HepG2 (cell line): ENCODE results near the gene FRMD1. TPM values are rescaled to one million over a fixed set of nuclear protein-coding genes. Genes with fewer than 3 reads are reported as not detected.

ENCODE experiments used
- CEBPG ChIP-seq: IDR thresholded peaks from 2 replicates; pipeline ENCODE4 v1.6.1; 2016
- CREM ChIP-seq, 2 experiments: sonication (generic) in 1 of 2; formaldehyde crosslinking in 1 of 2; IDR thresholded peaks; 2 replicates each; pipeline versions ENCODE4 v1.4.0 to v1.6.1; 2016 to 2020; ENCODE audit warnings: antibody characterized with exemption in 1 of 2, mild to moderate bottlenecking in 1 of 2, missing genetic modification reagents in 1 of 2
- FOSL1 ChIP-seq: sonication (generic); formaldehyde crosslinking; IDR thresholded peaks from 2 replicates; pipeline ENCODE4 v1.9.0; 2021; ENCODE audit warnings: missing genetic modification reagents, borderline replicate concordance
- MED13 ChIP-seq: sonication (generic); formaldehyde crosslinking; IDR thresholded peaks from 2 replicates; pipeline ENCODE4 v1.5.0; 2020; ENCODE audit warnings: missing genetic modification reagents
- NFATC3 ChIP-seq: sonication (generic); formaldehyde crosslinking; IDR thresholded peaks from 2 replicates; pipeline ENCODE4 v1.5.1; 2020; ENCODE audit warnings: mild to moderate bottlenecking, missing genetic modification reagents
- NFKB2 ChIP-seq: sonication (generic); formaldehyde crosslinking; IDR thresholded peaks from 2 replicates; pipeline ENCODE4 v1.4.0; 2020; ENCODE audit warnings: missing genetic modification reagents, borderline replicate concordance
- NONO ChIP-seq, 2 experiments: fragments of 450-650 bp in 1 of 2; sonication (generic) in 1 of 2; formaldehyde crosslinking in 1 of 2; IDR thresholded peaks in 1 of 2; conservative IDR thresholded peaks in 1 of 2; 2 replicates each; pipeline versions ENCODE4 v1.6.1 to v1.8.0; 2017 to 2022; ENCODE audit warnings: mild to moderate bottlenecking in 1 of 2, missing genetic modification reagents in 1 of 2, moderate library complexity in 1 of 2
- PCBP2 ChIP-seq: fragments of 200-400 bp; formaldehyde crosslinking; optimal IDR thresholded peaks from 2 replicates; pipeline ENCODE3; 2018; ENCODE audit warnings: low read length, low read depth; ENCODE audit not compliant: poor library complexity, severe bottlenecking
- RFX5 ChIP-seq: IDR thresholded peaks from 2 replicates; pipeline ENCODE4 v1.6.1; 2011; ENCODE audit warnings: low read depth, low read length, improper control_type of control experiment
- SIX4 ChIP-seq: sonication (generic); formaldehyde crosslinking; IDR thresholded peaks from 2 replicates; pipeline ENCODE4 v1.4.0; 2020; ENCODE audit warnings: missing genetic modification reagents
- TOPORS ChIP-seq: sonication (generic); formaldehyde crosslinking; IDR thresholded peaks from 2 replicates; pipeline ENCODE4 v1.8.0; 2023; ENCODE audit warnings: mild to moderate bottlenecking, missing genetic modification reagents
- ZBTB7B ChIP-seq: sonication (generic); formaldehyde crosslinking; IDR thresholded peaks from 2 replicates; pipeline ENCODE4 v1.4.0; 2020; ENCODE audit warnings: missing genetic modification reagents
- ZFP36L2 ChIP-seq: sonication (generic); formaldehyde crosslinking; IDR thresholded peaks from 2 replicates; pipeline ENCODE4 v1.4.0; 2020; ENCODE audit warnings: missing genetic modification reagents
- ZNF160 ChIP-seq: sonication (generic); formaldehyde crosslinking; IDR thresholded peaks from 2 replicates; pipeline ENCODE4 v1.8.0; 2022; ENCODE audit warnings: mild to moderate bottlenecking, inconsistent platforms, missing genetic modification reagents
- ZNF331 ChIP-seq: sonication (generic); formaldehyde crosslinking; IDR thresholded peaks from 2 replicates; pipeline ENCODE4 v1.4.0; 2020; ENCODE audit warnings: missing genetic modification reagents
- ZNF382 ChIP-seq: sonication (generic); formaldehyde crosslinking; IDR thresholded peaks from 2 replicates; pipeline ENCODE4 v1.5.0; 2020; ENCODE audit warnings: missing genetic modification reagents, mild to moderate bottlenecking, borderline replicate concordance
- ZNF788 ChIP-seq: sonication (generic); formaldehyde crosslinking; IDR thresholded peaks from 2 replicates; pipeline ENCODE4 v1.5.0; 2020; ENCODE audit warnings: mild to moderate bottlenecking, missing genetic modification reagents, borderline replicate concordance
- ZNF891 ChIP-seq: sonication (generic); formaldehyde crosslinking; IDR thresholded peaks from 2 replicates; pipeline ENCODE4 v1.5.0; 2020; ENCODE audit warnings: mild to moderate bottlenecking, missing genetic modification reagents
- polyA plus RNA-seq, 8 experiments: library from polyadenylated mRNA; depleted of rRNA in 3 of 8; stranded (reverse) in 7 of 8; unstranded in 1 of 8; fragments of >200 nt; fragmentation: Illumina TruSeq in 4 of 8; extraction: Trizol in 4 of 8; gene quantifications; 2 replicates each; pipeline versions ENCODE4 v1.2.1 to v1.2.3, GENCODE V29; 2011 to 2016; ENCODE audit warnings: low read depth in 4 of 8, missing spikeins in 1 of 8, mixed read lengths in 1 of 8; ENCODE audit not compliant: insufficient read depth in 1 of 8
- total RNA-seq, 5 experiments: library from RNA; depleted of rRNA; stranded (reverse); fragments of >200 nt; fragmentation: Illumina TruSeq; extraction: Trizol; gene quantifications; 2 replicates each; pipeline ENCODE4 v1.2.3, GENCODE V29; 2016; ENCODE audit warnings: low read depth in 1 of 5
- TF ChIP-seq, protein P1 (sequence below): sonication (generic); formaldehyde crosslinking; IDR thresholded peaks from 2 replicates; pipeline ENCODE4 v1.4.0; 2020; ENCODE audit warnings: missing genetic modification reagents
- TF ChIP-seq, protein P2 (sequence below): sonication (generic); formaldehyde crosslinking; IDR thresholded peaks from 2 replicates; pipeline ENCODE4 v1.4.0; 2020; ENCODE audit warnings: missing genetic modification reagents
- TF ChIP-seq, protein P3 (sequence below): sonication (generic); IDR thresholded peaks from 2 replicates; pipeline ENCODE4 v1.6.1; 2016; ENCODE audit warnings: low read depth, borderline replicate concordance
- TF ChIP-seq, protein P4 (sequence below): IDR thresholded peaks from 2 replicates; pipeline ENCODE4 v1.6.1; 2016; ENCODE audit warnings: missing compliant biosample characterization, missing genetic modification reagents, borderline replicate concordance
- TF ChIP-seq, protein P5 (sequence below): sonication (generic); formaldehyde crosslinking; IDR thresholded peaks from 2 replicates; pipeline ENCODE4 v1.4.0; 2020; ENCODE audit warnings: missing genetic modification reagents, borderline replicate concordance

Gene FRMD1
- total and polyA plus RNA-seq, 2 of the 13 experiments (the other 11 are each of a cell fraction or from before 2014, with no cell fraction given): 0.01 TPM; not detected in 1

DNA sequence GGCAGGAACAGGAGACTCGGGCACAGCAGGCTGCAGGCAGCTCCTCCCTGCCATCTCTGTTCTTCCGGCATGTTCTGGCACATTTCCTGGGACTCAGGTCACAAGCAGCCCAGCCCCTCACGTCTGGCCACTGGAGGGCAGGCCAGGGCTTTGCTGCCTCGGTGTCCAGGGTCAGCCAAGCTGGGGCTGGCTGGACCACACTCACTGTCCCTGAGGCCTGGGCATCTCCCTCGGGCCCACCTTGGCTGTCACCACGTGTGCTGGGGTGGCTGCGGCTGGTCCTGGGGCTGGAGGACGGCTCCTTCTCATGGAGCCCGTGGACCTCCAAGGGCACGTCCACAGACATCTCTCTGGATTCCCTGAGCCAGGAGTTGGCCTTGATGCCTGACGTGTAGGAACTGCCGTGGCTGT is 18.5 kb downstream of the FRMD1 start (continued):
- TF ChIP-seq, protein P1, sequence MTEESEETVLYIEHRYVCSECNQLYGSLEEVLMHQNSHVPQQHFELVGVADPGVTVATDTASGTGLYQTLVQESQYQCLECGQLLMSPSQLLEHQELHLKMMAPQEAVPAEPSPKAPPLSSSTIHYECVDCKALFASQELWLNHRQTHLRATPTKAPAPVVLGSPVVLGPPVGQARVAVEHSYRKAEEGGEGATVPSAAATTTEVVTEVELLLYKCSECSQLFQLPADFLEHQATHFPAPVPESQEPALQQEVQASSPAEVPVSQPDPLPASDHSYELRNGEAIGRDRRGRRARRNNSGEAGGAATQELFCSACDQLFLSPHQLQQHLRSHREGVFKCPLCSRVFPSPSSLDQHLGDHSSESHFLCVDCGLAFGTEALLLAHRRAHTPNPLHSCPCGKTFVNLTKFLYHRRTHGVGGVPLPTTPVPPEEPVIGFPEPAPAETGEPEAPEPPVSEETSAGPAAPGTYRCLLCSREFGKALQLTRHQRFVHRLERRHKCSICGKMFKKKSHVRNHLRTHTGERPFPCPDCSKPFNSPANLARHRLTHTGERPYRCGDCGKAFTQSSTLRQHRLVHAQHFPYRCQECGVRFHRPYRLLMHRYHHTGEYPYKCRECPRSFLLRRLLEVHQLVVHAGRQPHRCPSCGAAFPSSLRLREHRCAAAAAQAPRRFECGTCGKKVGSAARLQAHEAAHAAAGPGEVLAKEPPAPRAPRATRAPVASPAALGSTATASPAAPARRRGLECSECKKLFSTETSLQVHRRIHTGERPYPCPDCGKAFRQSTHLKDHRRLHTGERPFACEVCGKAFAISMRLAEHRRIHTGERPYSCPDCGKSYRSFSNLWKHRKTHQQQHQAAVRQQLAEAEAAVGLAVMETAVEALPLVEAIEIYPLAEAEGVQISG (CRISPR knock-in tag): peak; percentile 53; the same call in 1 of the 2 replicates
- TF ChIP-seq CEBPG (CRISPR knock-in tag): no peak
- no peak for TF ChIP-seq NONO (IDR thresholded peaks at IDR 0.05)
- peak; percentile 40; the same call in 1 of the 2 replicates for TF ChIP-seq NONO (CRISPR knock-in tag; conservative IDR thresholded peaks at IDR 0.05)
- TF ChIP-seq, protein P2, sequence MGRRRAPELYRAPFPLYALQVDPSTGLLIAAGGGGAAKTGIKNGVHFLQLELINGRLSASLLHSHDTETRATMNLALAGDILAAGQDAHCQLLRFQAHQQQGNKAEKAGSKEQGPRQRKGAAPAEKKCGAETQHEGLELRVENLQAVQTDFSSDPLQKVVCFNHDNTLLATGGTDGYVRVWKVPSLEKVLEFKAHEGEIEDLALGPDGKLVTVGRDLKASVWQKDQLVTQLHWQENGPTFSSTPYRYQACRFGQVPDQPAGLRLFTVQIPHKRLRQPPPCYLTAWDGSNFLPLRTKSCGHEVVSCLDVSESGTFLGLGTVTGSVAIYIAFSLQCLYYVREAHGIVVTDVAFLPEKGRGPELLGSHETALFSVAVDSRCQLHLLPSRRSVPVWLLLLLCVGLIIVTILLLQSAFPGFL (CRISPR knock-in tag): no peak
- no peak for TF ChIP-seq NFATC3 (CRISPR knock-in tag)
- TF ChIP-seq ZBTB7B (CRISPR knock-in tag): peak; percentile 21; the same call in 1 of the 2 replicates
- no peak for TF ChIP-seq MED13 (CRISPR knock-in tag)
- TF ChIP-seq CREM (IDR thresholded peaks at IDR 0.05): no peak
- no peak for TF ChIP-seq CREM (CRISPR knock-in tag; IDR thresholded peaks at IDR 0.05)
- TF ChIP-seq, protein P3, sequence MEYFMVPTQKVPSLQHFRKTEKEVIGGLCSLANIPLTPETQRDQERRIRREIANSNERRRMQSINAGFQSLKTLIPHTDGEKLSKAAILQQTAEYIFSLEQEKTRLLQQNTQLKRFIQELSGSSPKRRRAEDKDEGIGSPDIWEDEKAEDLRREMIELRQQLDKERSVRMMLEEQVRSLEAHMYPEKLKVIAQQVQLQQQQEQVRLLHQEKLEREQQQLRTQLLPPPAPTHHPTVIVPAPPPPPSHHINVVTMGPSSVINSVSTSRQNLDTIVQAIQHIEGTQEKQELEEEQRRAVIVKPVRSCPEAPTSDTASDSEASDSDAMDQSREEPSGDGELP: no peak; the same call in 1 of the 2 replicates
- TF ChIP-seq, protein P4, sequence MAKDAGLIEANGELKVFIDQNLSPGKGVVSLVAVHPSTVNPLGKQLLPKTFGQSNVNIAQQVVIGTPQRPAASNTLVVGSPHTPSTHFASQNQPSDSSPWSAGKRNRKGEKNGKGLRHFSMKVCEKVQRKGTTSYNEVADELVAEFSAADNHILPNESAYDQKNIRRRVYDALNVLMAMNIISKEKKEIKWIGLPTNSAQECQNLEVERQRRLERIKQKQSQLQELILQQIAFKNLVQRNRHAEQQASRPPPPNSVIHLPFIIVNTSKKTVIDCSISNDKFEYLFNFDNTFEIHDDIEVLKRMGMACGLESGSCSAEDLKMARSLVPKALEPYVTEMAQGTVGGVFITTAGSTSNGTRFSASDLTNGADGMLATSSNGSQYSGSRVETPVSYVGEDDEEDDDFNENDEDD (CRISPR knock-in tag): no peak; the same call in 1 of the 2 replicates
- no peak for TF ChIP-seq RFX5
- TF ChIP-seq, protein P5, sequence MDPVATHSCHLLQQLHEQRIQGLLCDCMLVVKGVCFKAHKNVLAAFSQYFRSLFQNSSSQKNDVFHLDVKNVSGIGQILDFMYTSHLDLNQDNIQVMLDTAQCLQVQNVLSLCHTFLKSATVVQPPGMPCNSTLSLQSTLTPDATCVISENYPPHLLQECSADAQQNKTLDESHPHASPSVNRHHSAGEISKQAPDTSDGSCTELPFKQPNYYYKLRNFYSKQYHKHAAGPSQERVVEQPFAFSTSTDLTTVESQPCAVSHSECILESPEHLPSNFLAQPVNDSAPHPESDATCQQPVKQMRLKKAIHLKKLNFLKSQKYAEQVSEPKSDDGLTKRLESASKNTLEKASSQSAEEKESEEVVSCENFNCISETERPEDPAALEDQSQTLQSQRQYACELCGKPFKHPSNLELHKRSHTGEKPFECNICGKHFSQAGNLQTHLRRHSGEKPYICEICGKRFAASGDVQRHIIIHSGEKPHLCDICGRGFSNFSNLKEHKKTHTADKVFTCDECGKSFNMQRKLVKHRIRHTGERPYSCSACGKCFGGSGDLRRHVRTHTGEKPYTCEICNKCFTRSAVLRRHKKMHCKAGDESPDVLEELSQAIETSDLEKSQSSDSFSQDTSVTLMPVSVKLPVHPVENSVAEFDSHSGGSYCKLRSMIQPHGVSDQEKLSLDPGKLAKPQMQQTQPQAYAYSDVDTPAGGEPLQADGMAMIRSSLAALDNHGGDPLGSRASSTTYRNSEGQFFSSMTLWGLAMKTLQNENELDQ: no peak
- no peak for TF ChIP-seq TOPORS (CRISPR knock-in tag)
- TF ChIP-seq ZNF788 (CRISPR knock-in tag): no peak
- no peak for TF ChIP-seq ZNF891 (CRISPR knock-in tag)
- peak; percentile 46; the same call in 1 of the 2 replicates for TF ChIP-seq NFKB2 (CRISPR knock-in tag)
- no peak for TF ChIP-seq FOSL1
- TF ChIP-seq ZFP36L2 (CRISPR knock-in tag): no peak
- TF ChIP-seq ZNF331 (CRISPR knock-in tag): no peak
- TF ChIP-seq SIX4 (CRISPR knock-in tag): no peak
- TF ChIP-seq ZNF160 (CRISPR knock-in tag): no peak
- no peak for TF ChIP-seq ZNF382 (CRISPR knock-in tag)
- TF ChIP-seq PCBP2: no peak
